Stimulated activated CD4-positive, alpha-beta T cell treated with anti-CD3 and anti-CD28 coated beads, TNF-alpha, amount 100 ng/mL, for 24 hours (primary cell): ENCODE data around the gene FGF8.
"Not testable (repeated sequence)": the region's sequence is repeated elsewhere in the genome, so short reads cannot be mapped to it uniquely, and the experiment has no call there.

Source experiments
- DNase-seq, 3 experiments: peaks; one replicate each; pipeline ENCODE4 v3.0.0-alpha.2; 2020; ENCODE audit warnings: low read depth in 3 of 3

The FGF8 gene, protein sequence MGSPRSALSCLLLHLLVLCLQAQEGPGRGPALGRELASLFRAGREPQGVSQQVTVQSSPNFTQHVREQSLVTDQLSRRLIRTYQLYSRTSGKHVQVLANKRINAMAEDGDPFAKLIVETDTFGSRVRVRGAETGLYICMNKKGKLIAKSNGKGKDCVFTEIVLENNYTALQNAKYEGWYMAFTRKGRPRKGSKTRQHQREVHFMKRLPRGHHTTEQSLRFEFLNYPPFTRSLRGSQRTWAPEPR

DNA sequence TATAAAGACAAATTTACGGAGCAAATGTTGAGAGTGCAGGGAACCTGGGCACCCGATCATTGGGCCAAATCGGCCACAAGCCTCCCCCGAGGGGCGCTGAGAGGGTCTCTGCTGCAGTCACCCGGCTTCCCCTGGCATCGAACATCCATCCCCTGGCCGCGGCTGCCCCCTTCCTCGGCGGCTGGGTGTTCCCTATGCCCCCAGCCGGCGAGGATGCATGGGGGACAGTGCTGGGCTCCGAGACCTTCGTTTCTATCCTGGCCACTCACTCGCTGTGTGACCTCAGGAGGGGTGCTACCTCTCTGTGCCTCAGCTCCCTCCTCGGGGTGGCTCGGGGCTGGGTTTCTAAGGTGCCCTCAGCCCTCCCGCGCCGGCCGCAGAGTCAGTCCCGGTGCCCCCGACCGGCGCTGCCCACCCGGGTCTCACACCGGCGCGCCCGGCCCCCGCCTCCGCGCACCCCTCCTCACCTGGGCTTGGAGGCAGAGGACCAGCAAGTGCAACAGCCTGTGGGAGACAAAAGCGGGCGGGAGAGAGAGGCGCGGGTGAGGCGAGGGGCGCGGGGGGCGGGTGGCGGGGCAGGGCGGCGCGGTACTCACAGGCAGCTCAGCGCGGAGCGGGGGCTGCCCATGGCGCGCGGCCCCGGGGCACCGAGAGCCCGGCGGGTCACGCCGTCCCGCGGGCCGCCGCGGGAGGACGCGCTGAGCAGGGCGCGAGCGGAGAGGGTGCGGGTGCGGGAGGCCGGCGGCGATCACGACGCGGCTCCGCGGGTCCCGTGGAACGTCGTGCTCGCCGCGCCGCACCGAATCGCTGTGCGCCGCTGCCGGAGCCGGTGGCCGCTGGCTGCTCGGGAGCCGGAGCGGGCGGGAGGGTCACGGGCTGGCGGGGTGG lies at the start of gene FGF8:
TSS of gene FGF8 (minus strand) at position 842 of the 888 bp plus-strand sequence. CDS start at position 628, 214 bp downstream.
- DNase-seq = no peak

DNA sequence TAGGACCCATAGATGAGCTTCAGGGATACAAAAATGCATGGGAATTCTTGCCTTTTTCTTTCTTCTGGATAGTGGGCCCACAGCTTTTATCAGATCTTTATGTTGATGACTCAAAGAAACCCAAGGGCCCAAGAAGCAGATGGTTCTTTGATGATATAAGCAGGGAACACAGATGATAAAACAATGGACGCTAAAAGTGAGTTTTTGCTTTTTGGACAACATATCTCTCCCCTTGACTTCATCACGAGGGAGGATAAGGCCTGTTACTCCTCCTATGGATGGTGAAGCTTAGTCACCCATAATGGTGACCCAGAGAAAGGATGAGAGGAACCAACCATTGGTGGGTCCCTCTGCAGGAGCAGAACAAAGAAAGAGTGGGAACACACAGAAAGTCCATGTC lies 48.8 kb upstream of the FGF8 start:
- DNase-seq = no peak

DNA sequence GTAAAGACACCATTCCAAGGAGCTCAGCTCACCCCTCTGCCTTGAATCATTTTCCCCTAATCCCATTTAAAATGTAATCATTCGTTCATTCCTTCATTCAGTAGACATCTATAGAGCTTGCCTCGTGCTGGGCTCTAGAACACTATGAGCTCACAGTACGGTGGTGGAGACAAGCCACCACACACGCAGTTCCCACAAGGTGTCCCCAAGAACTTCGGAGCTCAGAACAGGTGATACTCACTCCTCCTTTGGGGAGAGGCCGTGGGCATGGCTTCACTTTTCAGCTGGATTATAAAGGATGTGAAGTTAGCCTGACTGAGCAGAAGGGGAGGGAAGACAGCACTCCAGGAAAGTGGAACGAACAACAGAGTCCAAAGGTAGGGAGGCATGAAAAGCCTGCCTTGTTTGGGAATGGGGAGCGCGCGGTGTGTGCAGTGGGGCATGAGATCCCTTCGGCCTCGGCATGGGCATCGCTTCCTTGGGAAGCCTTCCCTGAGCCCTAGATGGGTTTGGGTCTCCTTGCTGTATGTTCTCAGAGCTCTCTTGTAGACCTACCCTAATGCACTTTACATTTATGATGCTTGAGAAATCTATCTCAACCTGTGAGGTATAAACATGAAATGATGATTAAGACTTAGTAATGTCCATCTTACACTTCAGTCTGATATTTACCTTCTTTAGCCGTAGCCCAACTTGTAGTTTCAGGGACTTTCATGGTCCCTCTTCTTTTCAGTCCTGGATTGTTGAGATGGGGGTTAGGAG lies 43.1 kb upstream of the FGF8 start:
- no peak for DNase-seq

DNA sequence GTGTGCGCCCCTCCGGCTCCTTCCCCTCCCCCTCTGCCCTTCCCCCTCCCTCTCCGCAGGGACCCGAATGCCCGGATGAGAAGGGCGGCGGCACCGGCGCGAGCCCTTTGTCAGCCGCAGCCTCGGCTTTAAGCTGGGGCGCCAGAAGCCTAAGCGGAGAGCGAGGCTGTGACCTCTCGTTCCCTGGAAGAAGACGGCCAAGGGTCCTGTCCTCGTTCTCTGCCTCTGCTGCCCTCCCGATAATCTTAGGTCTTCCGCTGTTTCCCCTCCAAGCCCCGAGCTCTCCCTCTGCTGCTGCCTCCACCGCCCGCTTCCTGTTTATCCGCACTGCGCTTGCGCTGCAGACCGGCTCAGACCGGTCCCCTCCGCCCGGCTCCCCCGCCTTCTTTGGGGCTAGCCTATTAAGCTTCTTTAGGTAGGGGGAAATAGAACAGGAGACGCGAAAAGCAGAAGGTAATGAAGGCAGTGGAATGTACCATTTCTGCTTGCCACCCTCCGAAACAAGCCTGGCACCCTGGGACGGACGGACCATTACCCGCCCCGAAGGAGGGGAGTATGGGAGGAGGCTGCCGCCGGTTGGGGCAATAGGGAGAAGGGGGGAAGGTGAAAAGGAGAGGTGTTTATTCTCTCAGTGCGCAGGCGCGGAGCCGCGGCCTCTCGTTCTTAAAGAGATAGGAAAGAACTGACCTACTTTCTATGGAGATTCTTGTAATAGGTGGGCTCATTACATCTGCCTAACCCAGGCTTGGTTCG lies 42.4 kb upstream of the FGF8 start, which contains the start of gene OGA:
TSS of gene OGA (minus strand) at position 326 of the 753 bp plus-strand sequence. CDS start 422 bp downstream, outside the sequence.
- peak; percentile 95 to 97 (median 96) for DNase-seq

DNA sequence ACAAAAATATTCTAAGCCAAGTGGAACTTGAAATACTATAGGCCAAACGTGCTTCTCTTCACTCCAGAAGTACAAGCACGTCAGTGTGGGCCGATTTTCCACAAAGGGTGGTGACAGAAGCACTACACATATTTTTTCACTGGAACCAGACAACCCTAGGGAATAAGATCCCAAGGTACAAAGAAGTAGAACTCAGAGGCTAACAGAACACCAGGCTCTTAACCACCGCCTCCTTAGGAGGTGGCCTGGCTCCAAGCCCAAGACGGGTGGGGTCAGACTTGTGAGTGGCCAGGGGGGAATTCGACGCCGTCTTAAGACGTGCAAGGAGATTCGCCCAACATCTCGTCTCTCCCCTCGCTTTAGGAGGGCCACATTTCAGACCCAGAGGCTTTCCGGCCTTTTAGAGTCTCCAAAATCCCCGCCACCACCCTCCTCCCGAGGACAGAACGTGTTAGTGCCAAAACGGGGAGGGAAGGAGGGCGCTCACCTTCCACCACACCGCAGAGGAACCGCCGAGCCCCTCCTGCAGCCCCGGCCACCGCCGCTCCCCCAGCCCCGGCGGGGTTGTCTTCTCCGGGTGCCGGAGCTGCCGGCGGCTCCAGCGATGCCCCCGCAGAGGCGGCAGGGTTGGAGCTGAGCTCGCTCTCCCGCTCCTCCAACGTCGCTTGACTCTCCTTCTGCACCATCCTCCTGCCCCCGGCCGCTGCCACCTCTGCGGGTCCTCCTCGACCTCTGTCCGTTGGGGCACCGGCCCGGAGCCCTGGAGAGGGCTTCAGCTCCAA lies 41.6 kb upstream of the FGF8 start:
- DNase-seq = no peak

DNA sequence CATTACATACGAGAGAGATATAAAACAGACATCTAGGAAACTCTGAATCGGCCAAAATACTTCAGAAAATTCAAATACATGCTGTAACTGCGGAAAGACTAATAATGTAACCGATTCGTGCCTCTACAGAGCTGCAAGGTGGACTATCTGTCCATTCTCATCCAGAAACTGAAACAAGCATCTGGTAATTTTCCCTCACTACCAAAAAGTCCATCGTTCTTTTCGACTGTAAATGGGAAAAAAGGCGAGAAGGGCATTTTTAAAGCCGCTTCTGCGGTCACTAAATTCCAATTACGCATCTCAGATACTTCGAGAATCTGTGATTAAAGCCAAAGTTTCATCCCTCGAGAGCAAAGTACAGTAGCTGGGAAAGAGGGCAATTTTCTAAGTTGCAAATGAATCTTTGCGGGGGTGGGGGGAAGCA lies 41.0 kb upstream of the FGF8 start:
- no peak for DNase-seq

DNA sequence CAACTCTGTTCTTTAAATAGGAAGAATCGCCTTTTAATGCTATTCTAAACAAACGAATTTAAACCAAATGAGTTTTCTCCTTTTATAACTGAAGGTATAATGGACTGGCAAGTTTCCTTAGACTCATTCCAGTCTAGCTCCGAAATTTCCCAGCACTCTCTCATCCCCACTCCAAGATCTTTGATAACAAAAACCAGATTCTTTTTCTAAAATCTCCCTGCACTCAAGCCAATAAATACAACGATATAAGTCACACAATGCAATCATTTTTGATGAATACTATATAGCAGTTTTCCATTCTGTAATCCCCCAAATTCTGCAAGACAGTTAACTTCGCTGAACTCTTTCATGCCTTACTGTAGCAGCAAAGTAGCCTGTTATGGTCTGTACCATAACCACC lies 40.5 kb upstream of the FGF8 start:
- DNase-seq = no peak

DNA sequence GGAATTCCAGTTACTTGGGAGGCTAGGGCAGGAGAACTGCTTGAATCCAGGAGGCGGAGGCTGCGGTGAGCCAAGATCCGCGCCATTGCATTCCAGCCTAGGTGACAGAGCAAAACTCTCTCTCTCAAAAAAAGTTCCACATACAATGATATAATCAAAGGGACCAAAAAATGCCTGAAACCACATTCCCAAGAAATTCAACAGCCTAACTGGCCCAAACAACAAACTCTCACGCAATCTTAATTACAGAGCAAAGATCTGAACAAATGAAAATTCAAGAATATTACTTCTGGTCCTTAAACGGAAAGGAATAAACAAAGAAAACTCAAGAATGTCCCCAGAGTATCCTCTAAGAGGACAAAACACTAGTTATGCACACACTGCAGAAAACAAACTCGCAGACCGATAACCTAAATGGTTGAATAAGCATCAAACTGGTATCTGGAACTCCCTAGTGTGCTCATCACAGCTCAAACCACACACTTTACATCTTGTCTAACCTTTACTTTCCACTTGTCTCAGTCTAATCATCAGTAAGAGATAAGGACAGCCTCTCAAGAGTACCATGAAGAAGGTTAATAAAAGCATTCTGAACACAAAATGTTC lies 38.7 kb upstream of the FGF8 start:
- DNase-seq = no peak

DNA sequence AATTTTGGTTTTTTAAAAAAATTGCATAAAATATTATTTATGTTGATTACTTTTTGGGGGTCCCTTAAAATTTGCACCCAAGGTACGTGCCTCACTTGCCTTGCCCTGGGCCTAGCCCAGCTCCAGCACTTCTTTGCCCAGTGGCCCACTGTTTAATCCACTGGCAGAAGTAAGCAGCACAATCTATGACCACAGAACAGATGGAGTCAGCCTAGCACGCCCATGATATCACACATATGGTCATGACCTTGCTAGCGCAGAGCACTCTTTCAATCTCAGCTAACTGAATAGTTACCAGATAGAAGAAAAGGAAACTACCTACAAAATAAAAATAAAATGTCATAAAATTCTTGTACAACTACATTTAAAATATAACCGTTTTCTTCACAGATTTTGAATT lies 36.7 kb upstream of the FGF8 start:
- DNase-seq = no peak

DNA sequence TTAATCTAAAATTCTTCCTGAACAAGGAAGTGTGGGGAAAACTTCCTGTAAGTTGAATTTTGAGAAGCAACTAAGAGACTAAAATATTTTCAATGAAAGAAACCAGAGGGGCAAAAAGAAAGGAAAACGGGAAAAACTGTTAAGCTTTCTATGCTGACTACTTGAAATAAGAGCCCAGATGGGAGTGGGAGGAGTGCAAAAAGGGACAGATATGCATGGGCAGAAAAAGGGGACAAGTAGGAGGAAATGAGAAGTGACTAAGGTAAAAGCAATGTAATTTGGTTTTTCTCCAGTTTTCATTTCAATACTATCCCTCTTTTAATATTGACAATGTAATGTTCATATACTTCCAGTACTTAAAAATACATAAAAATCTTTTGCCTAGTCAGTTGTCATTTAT lies 31.2 kb upstream of the FGF8 start:
- no peak for DNase-seq

DNA sequence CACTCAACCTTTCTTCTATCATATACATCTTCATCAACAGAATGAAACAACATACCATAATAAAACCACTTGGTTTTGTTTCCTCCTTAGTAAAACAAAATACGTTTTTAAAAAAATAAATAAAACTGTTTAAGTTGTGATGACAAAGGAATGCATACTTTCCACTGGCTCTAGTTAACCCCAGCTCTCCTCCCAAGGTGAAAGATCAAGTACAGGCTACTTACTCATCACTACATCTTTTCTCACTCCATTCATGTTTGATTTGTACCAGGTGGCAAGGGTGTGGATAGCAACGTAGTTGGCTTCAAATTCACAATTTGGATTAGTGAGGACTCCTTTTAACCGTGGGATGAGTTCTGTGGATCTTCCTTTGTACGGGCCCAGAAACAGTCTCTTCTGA lies 27.6 kb upstream of the FGF8 start:
- no peak for DNase-seq

DNA sequence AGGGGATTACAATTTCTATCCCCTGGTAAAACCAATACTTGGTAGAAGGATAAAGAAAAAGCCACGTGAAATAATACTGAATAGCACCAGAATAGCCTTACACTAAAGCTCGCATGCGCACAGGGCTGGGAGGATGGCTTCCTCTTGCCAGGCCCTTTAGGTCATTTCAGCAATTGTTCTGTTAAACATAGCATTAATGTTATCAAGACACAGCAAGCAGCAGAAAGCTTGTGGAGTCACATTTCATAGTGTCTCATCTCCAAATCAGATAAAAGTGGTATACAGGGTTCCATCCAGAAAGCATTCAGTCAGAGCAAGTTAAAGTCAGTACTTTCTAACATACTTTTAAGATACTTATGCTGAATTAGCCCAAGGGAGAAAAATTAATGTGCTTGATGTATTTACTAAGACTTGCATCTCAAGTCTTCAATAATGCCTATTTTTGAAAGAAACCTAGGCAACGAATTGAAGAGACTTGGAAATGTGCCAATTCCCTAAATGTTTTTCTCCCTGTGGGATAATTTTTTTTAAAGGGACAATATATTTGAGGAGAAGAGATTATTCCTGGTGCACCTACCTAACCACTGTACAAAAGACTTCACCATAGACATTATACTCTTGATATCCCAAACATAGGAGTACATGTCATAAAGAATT lies 21.6 kb upstream of the FGF8 start:
- no peak for DNase-seq

DNA sequence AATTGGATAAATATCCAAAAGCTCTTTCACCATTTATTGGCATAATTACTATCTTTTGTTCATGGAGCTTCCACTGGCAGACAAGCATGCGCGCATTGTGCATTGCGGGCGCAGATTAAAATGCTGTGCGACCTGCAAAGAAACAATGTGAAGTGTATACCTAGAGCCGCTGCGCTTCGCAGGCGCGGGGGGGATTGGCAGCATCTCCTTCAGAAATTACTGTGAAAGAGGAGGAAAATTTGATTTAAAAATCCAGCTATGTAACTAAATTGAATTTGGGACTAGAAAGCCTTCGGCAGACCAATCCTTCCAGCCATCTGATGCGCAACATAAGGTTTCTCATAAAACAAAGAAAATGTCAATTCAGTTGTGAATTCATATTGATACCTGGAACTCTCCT lies 17.6 kb upstream of the FGF8 start:
- no peak for DNase-seq

DNA sequence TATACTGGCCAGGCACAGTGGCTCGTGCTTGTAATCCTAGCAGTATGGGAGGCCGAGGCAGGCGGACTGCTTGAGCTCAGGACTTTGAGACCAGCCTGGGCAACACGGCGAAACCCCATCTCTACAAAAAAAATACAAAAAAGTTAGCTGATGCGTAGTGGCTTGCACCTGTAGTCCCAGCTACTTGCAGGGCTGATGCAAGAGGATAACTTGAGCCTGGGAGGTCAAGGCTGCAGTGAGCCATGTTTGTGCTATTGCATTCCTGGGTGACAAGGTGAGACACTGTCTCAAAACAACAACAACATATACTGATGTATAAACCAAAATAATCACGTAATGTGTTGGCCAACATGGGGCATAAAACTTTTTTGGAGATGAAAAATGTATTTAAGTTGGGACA lies 13.8 kb upstream of the FGF8 start:
- no peak for DNase-seq

DNA sequence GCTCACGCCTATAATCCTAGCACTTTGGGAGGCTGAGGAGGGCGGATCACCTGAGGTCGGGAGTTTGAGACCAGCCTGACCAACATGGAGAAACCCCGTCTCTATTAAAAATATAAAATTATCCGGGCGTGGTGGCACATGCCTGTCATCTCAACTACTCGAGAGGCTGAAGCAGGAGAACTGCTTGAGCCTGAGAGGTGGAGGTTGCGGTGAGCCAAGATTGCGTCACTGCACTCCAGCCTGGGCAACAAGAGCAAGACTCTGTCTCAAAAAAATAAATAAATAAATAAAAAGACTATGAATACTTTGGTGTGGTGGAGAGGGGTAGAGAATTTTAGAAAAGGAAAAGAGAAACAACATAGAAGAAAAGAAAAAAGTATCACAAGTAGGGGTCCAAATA lies 13.3 kb upstream of the FGF8 start:
- not testable (repeated sequence) for DNase-seq

DNA sequence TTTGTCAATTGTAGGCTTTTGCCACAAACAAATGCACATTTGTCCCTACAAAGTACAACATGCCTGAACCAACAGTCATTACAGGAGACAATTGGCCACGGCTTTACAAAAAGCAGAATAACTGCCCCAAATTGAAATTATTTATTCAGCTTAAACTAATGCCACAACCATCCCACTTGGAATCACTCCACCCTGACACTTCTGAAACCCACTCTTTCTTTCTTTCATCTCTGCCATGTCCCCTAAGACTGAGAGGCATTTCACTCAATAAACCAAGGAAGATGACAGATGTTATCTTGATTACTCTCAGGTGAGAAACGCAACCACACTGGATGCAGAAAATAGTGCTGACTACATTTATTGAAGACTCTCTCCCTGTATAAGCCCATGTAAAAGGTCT lies 9.9 kb upstream of the FGF8 start:
- DNase-seq = no peak

DNA sequence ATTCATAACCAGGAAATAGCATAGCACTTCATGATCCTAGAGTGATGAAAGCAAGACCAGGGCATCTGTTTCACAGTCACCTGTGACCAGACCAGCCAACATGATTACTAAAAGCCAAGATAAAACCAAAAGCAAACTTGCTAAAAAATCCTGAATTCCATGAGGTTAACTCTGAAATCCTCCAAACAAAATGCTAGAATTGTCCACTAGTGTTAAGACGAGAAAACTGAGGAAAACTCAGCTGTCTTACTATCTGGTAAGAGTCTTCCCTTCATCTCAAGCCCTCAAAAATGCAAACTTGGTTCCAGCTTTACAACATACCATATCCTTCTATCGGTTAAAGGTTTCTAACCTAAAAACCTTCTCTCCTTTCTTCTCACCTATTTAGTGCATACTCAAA lies 8.6 kb upstream of the FGF8 start:
- no peak for DNase-seq

DNA sequence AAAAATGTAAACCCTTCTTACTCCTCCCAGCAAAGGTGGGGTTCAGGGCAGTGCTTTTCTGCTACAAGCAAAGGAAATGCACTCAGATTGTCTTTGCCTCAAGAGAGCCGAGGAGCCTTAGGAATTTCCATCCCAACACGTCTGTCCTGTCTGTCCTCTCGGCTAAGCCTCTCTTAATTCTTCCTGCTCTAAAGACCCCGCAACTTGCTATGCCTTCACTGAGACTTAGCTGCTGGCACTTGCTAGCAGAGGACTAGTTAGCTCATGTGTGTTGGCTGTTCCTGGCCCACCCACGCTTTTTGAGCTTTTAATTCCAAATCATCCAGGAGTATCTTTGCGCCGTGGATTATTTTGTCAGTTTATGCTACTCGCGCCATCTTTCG lies 7.8 kb upstream of the FGF8 start:
- DNase-seq = no peak

DNA sequence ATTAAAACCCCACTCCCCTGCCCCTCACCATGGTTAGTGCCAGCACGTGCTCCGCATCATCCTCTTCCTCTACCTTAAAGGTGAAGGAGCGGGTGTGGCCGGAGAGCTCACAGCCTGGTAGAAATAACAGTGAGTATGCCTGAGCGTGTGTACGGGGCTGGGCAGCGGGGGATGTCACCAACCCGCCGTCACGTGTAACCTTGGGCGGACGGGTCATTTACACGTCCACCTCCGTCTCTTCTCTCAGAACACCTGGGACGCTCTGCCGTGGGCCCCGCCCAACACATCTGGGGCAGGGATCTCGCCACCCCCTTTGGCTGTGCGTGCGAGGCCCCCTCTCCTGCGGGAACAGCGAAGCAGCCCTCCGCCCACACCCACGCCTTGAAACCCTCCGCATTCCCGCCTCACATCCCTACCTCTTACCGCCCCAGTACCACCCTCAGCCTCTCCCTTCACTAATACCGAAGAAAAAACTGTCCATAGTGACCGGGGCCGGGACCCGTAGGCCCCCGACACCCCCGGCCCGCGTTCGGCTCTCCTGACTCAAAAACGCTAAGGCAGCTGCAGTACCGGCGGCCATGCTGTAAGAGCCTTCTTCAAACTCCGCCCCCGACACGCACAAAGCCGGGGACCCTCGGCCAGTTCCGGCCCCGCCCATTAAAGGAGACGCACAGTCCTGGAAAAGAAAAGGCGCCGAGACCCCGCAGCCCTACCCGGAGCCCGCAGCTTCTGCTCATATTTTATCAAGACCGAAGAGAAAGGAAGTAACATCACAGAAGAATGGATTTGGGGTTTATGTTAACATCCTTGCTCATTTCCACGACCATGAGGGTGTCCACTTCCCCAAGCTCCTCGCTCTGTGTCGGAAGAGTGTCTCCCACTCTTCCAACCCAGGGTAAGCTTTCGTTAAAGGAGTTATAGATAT lies 7.2 kb upstream of the FGF8 start, which contains the start of gene NPM3:
TSS of gene NPM3 (minus strand) at position 636 of the 925 bp plus-strand sequence. CDS start at position 580, 56 bp downstream.
- peak; percentile 77 to 89 (median 78) for DNase-seq
